ENCODE results near the gene ALX1. TPM values are rescaled to one million over a fixed set of nuclear protein-coding genes. Genes with fewer than 3 reads are reported as not detected.

The ALX1 gene
- total and polyA plus RNA-seq, 2 of the 4 experiments (the other 2 are of a cell fraction), result not detected

GRCh38 chr12:85273381-85274314 lies 6.4 kb upstream of the ALX1 start (continued):
- no peak for TF ChIP-seq ELK1 (IDR thresholded peaks at IDR 0.05; ENCODE audit: borderline replicate concordance, low read depth, low read length)

DNA sequence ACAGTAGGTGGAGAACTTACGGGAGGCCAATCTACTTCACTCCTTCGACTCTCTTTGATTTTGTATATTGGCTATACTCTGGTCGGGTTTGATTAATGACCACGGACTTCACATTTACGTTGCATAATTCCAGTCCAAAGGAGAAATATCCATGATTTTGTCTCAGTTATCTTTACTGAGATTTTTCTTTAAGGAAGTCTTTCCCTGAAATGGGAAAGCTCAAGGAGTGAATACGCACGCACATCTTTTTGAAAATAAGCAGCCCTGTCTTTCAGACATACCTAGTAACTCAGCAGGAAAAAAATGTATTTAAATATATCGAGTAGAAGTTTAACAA lies 5.7 kb upstream of the ALX1 start:
- peaks cover 10% of the 10 kb centered on the region for H3K9me3 ChIP-seq (ENCODE audit: control insufficient read depth, insufficient read depth, low read length)
- TF ChIP-seq RAD21 (IDR thresholded peaks at IDR 0.05; ENCODE audit: low read length), result no peak
- TF ChIP-seq, protein P1, sequence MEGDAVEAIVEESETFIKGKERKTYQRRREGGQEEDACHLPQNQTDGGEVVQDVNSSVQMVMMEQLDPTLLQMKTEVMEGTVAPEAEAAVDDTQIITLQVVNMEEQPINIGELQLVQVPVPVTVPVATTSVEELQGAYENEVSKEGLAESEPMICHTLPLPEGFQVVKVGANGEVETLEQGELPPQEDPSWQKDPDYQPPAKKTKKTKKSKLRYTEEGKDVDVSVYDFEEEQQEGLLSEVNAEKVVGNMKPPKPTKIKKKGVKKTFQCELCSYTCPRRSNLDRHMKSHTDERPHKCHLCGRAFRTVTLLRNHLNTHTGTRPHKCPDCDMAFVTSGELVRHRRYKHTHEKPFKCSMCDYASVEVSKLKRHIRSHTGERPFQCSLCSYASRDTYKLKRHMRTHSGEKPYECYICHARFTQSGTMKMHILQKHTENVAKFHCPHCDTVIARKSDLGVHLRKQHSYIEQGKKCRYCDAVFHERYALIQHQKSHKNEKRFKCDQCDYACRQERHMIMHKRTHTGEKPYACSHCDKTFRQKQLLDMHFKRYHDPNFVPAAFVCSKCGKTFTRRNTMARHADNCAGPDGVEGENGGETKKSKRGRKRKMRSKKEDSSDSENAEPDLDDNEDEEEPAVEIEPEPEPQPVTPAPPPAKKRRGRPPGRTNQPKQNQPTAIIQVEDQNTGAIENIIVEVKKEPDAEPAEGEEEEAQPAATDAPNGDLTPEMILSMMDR (conservative IDR thresholded peaks at IDR 0.05; ENCODE audit: low read depth, low read length), result no peak
- TF ChIP-seq FOS (IDR thresholded peaks at IDR 0.05; ENCODE audit: low read depth, low read length), result no peak
- H4K5ac ChIP-seq (ENCODE audit: low read depth, low read length), result no peak overlapping the region
- ATAC-seq (ENCODE audit: low read depth) (no peak), DNase-seq (no peak)
- no peak overlapping the region for H2AK5ac ChIP-seq (ENCODE audit: low read depth, low read length)
- CTCF ChIA-PET, result no interaction called here
- intact Hi-C loops (cut with micrococcal nuclease), result no loop called here
- H3K27me3 ChIP-seq (ENCODE audit: control insufficient read depth, insufficient read depth, low read length), result peaks cover 40% of the 10 kb centered on the region
- no CpG with 5 or more reads among the region's 8 CpGs for WGBS, 2 experiments (ENCODE audit: extremely low coverage in 2 of 2, insufficient read length in 1 of 2)
- no peak overlapping the region for H2BK120ac ChIP-seq (ENCODE audit: low read depth, low read length)
- dilution Hi-C loops (cut with HindIII; ENCODE audit: low sequenced_read_pairs, unreplicated experiment), result no loop called here
- no peak overlapping the region for H4K91ac ChIP-seq (ENCODE audit: insufficient read depth, low read depth, low read length)
- no peak overlapping the region for H2BK15ac ChIP-seq (ENCODE audit: low read depth, low read length)
- no TSS peak for BruUV-seq (replicated peaks)
- no peak overlapping the region for H4K8ac ChIP-seq (ENCODE audit: low read depth in 2 of 2, low read length in 2 of 2)
- no peak overlapping the region for H2BK5ac ChIP-seq (ENCODE audit: low read depth, low read length, poor library complexity, severe bottlenecking)
- H3K79me1 ChIP-seq (ENCODE audit: low read depth in 1 of 2, low read length in 2 of 2), result no peaks in the 10 kb centered on the region
- no peak overlapping the region for H2BK20ac ChIP-seq (ENCODE audit: low read depth, low read length)
- H3K4ac ChIP-seq (ENCODE audit: low read depth, low read length), result no peak overlapping the region
- no peak overlapping the region for H3K4me2 ChIP-seq (ENCODE audit: low read depth, low read length)
- H3K4me3 ChIP-seq (ENCODE audit: insufficient read depth, low read depth, low read length), result no peak overlapping the region
- H2AFZ ChIP-seq (replicated peaks; ENCODE audit: low read length, poor library complexity), result no peak overlapping the region
- H3K36me3 ChIP-seq (ENCODE audit: control insufficient read depth, insufficient read depth, low read length), result no peaks in the 10 kb centered on the region
- POLR2A ChIA-PET (ENCODE audit: unreplicated experiment), result no interaction called here
- in situ Hi-C loops (cut with MboI; ENCODE audit: low sequenced_read_pairs), result no loop called here
- H3K18ac ChIP-seq (ENCODE audit: low read depth, low read length), result no peak overlapping the region
- H3K56ac ChIP-seq (ENCODE audit: extremely low read depth, insufficient read depth, low read length), result no peak overlapping the region
- H3K14ac ChIP-seq (replicated peaks; ENCODE audit: low read depth, low read length), result no peak overlapping the region
- no peaks in the 10 kb centered on the region for H3K9me1 ChIP-seq (ENCODE audit: insufficient read depth, low read length)
- no peak overlapping the region for H3K23ac ChIP-seq (ENCODE audit: low read depth, low read length)
- no peaks in the 10 kb centered on the region for H4K20me1 ChIP-seq (ENCODE audit: insufficient read depth, low read length)
- no peak overlapping the region for H3K27ac ChIP-seq (ENCODE audit: insufficient read depth, low read length)
- no peak overlapping the region for H3K9ac ChIP-seq (ENCODE audit: low read depth, low read length)
- no peak overlapping the region for H2AK9ac ChIP-seq (replicated peaks; ENCODE audit: low read depth, low read length, poor library complexity)
- no peaks in the 10 kb centered on the region for H3K4me1 ChIP-seq (ENCODE audit: control insufficient read depth, insufficient read depth, low read length)
